Mesendoderm (in vitro differentiated cells): Measurements from ENCODE around the gene PDGFA.

Experiments
- DNase-seq: peaks from one replicate; pipeline ENCODE4 v3.0.0; 2013
- H2AK5ac ChIP-seq: 2 replicates; pipeline ENCODE4 v1.6.1; 2013; ENCODE audit warnings: low read length, inconsistent platforms
- H2BK120ac ChIP-seq: 2 replicates; pipeline ENCODE4 v1.6.1; 2013; ENCODE audit warnings: low read depth, mild to moderate bottlenecking, low read length, moderate library complexity, mixed read lengths
- H2BK15ac ChIP-seq: replicated peaks from 2 replicates; pipeline ENCODE4 v1.6.1; 2013; ENCODE audit warnings: low read depth, mild to moderate bottlenecking, moderate library complexity
- H2BK5ac ChIP-seq: 2 replicates; pipeline ENCODE4 v1.6.1; 2013; ENCODE audit warnings: low read length, inconsistent platforms
- H3K18ac ChIP-seq: 2 replicates; pipeline ENCODE4 v1.6.1; 2013; ENCODE audit warnings: mild to moderate bottlenecking, low read length, mixed read lengths
- H3K23ac ChIP-seq: one replicate; pipeline ENCODE4 v1.6.1; 2013; ENCODE audit warnings: low read length
- H3K27ac ChIP-seq: 2 replicates; pipeline ENCODE4 v1.5.1; 2013; ENCODE audit warnings: low read depth, mild to moderate bottlenecking, inconsistent platforms, low read length, moderate library complexity
- H3K27me3 ChIP-seq: 2 replicates; pipeline ENCODE4 v1.6.1; 2013; ENCODE audit warnings: low read length, control low read depth, mild to moderate bottlenecking, inconsistent platforms; ENCODE audit not compliant: insufficient read depth, poor library complexity
- H3K36me3 ChIP-seq: 2 replicates; pipeline ENCODE4 v1.6.1; 2013; ENCODE audit warnings: low read length, inconsistent platforms; ENCODE audit not compliant: control insufficient read depth, insufficient read depth
- H3K4ac ChIP-seq: one replicate; pipeline ENCODE4 v1.6.1; 2013; ENCODE audit warnings: low read depth, mild to moderate bottlenecking, low read length, moderate library complexity
- H3K4me1 ChIP-seq: 2 replicates; pipeline ENCODE4 v1.6.1; 2013; ENCODE audit warnings: low read depth, low read length, inconsistent platforms; ENCODE audit not compliant: control insufficient read depth
- H3K4me2 ChIP-seq: 2 replicates; pipeline ENCODE4 v1.6.1; 2013; ENCODE audit warnings: low read length
- H3K4me3 ChIP-seq: 2 replicates; pipeline ENCODE4 v1.5.1; 2013; ENCODE audit warnings: mild to moderate bottlenecking, low read length
- H3K56ac ChIP-seq: one replicate; pipeline ENCODE4 v1.6.1; 2013; ENCODE audit warnings: low read length
- H3K79me1 ChIP-seq: 2 replicates; pipeline ENCODE4 v1.6.1; 2013; ENCODE audit warnings: low read length, inconsistent platforms
- H3K79me2 ChIP-seq: 2 replicates; pipeline ENCODE4 v1.6.1; 2013; ENCODE audit warnings: mild to moderate bottlenecking, low read length; ENCODE audit not compliant: control insufficient read depth, insufficient read depth
- H3K9ac ChIP-seq: 2 replicates; pipeline ENCODE4 v1.6.1; 2013; ENCODE audit warnings: low read length, inconsistent platforms
- H4K5ac ChIP-seq: one replicate; pipeline ENCODE4 v1.6.1; 2013; ENCODE audit warnings: low read length
- H4K8ac ChIP-seq: one replicate; pipeline ENCODE4 v1.6.1; 2013; ENCODE audit warnings: low read depth, mild to moderate bottlenecking, control low read depth, low read length, moderate library complexity
- WGBS: extraction: QIAGEN DNeasy Blood & Tissue Kit; methylation state at CpG from one replicate; pipeline ENCODE4 v1.1.7; 2013; ENCODE audit warnings: low lambda C conversion rate, missing lambda C conversion rate; ENCODE audit not compliant: insufficient coverage; ENCODE audit errors: extremely low coverage; 5-methylcytosine and 5-hydroxymethylcytosine counted together

Gene PDGFA

GRCh38 chr7:471866-472639, 47.6 kb downstream of the PDGFA start:
- WGBS = no CpG with 5 or more reads among the region's 26 CpGs
- no peak overlapping the region for H4K8ac ChIP-seq
- H3K23ac ChIP-seq = no peak overlapping the region
- peak overlapping the region; percentile 15 for H3K56ac ChIP-seq
- no peaks in the 10 kb centered on the region for H3K4me1 ChIP-seq
- no peaks in the 10 kb centered on the region for H3K36me3 ChIP-seq
- peak; percentile 44 for DNase-seq
- H3K79me1 ChIP-seq = no peaks in the 10 kb centered on the region
- no peak overlapping the region for H3K27ac ChIP-seq
- no peaks in the 10 kb centered on the region for H3K79me2 ChIP-seq
- H3K27me3 ChIP-seq = no peaks in the 10 kb centered on the region
- H2BK5ac ChIP-seq = no peak overlapping the region
- H2BK120ac ChIP-seq = no peak overlapping the region
- no peak overlapping the region for H3K4ac ChIP-seq
- no peak overlapping the region for H2BK15ac ChIP-seq
- no peak overlapping the region for H4K5ac ChIP-seq
- H3K18ac ChIP-seq = no peak overlapping the region
- H3K4me2 ChIP-seq = no peak overlapping the region
- no peak overlapping the region for H2AK5ac ChIP-seq
- H3K9ac ChIP-seq = no peak overlapping the region
- no peak overlapping the region for H3K4me3 ChIP-seq

DNA sequence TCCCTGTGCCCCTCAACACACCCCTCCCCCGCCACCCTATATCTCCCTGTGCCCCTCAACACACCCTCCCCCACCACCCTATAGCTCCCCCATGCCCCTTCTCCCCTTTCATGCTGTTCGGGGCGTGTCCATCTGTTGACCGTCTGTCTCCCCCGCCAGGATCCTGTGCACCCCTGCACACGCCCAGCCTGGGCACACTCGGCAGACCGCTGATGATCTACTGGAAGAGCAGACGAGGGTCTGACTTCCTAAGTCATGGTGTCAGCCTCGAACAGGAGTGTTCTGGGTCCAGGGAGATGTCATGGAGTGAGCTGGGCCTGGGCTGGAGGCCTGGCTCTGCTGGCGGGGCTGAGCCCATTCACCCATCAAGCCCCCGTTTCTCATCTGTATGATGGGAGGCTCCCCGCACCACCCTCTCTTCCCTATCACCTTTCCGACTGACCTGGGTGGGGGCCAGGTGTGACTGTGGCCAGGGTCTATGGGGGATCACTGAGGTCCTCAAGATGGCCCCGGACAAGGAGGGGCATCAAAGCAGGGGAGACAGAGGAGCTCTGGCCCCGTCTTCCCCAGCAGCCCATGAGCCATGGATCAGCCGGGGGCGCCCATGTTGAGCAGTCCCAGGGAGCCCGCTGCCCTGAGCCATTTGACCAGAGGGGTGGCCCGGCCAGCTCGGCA, 48.3 kb downstream of the PDGFA start:
- DNase-seq = no peak
- Histone ChIP-seq H2BK5ac (no peak overlapping the region), H4K5ac (no peak overlapping the region), H3K4me3 (no peak overlapping the region), H3K4me2 (no peak overlapping the region), H2AK5ac (no peak overlapping the region), H3K18ac (no peak overlapping the region), H3K9ac (no peak overlapping the region), H3K79me2 (no peaks in the 10 kb centered on the region), H3K27me3 (no peaks in the 10 kb centered on the region), H2BK120ac (no peak overlapping the region), H3K56ac (peak overlapping the region; percentile 7), H4K8ac (no peak overlapping the region), H3K4me1 (no peaks in the 10 kb centered on the region), H3K36me3 (no peaks in the 10 kb centered on the region), H3K27ac (no peak overlapping the region), H3K23ac (no peak overlapping the region), H2BK15ac (no peak overlapping the region), H3K79me1 (no peaks in the 10 kb centered on the region), H3K4ac (no peak overlapping the region)
- no CpG with 5 or more reads among the region's 21 CpGs for WGBS

- no peak overlapping the region for H3K56ac ChIP-seq
- no peak overlapping the region for H4K5ac ChIP-seq
- no peak overlapping the region for H3K4ac ChIP-seq
- no peaks in the 10 kb centered on the region for H3K79me2 ChIP-seq
- H3K18ac ChIP-seq = no peak overlapping the region
- no peaks in the 10 kb centered on the region for H3K79me1 ChIP-seq
- no peaks in the 10 kb centered on the region for H3K27me3 ChIP-seq
- no peaks in the 10 kb centered on the region for H3K4me1 ChIP-seq
- no peak overlapping the region for H2BK15ac ChIP-seq
- H2BK120ac ChIP-seq = no peak overlapping the region
- H3K36me3 ChIP-seq = no peaks in the 10 kb centered on the region
- DNase-seq = no peak
- H3K27ac ChIP-seq = no peak overlapping the region
- no peak overlapping the region for H3K23ac ChIP-seq
- H2BK5ac ChIP-seq = no peak overlapping the region
- no peak overlapping the region for H3K4me3 ChIP-seq
- H2AK5ac ChIP-seq = no peak overlapping the region
- H4K8ac ChIP-seq = no peak overlapping the region
- H3K9ac ChIP-seq = no peak overlapping the region
- WGBS = no CpG with 5 or more reads among the region's 17 CpGs
- no peak overlapping the region for H3K4me2 ChIP-seq
Observed at GRCh38 chr7:469563-469961, 50.1 kb downstream of the PDGFA start.

- no peak for DNase-seq
- H2AK5ac ChIP-seq = no peak overlapping the region
- H3K79me2 ChIP-seq = no peaks in the 10 kb centered on the region
- no peak overlapping the region for H4K8ac ChIP-seq
- H3K23ac ChIP-seq = no peak overlapping the region
- no CpG with 5 or more reads among the region's 16 CpGs for WGBS
- H4K5ac ChIP-seq = no peak overlapping the region
- no peak overlapping the region for H3K27ac ChIP-seq
- no peaks in the 10 kb centered on the region for H3K4me1 ChIP-seq
- H3K56ac ChIP-seq = no peak overlapping the region
- no peak overlapping the region for H3K4me2 ChIP-seq
- H2BK15ac ChIP-seq = no peak overlapping the region
- H3K79me1 ChIP-seq = no peaks in the 10 kb centered on the region
- H3K9ac ChIP-seq = no peak overlapping the region
- H3K27me3 ChIP-seq = no peaks in the 10 kb centered on the region
- H3K18ac ChIP-seq = no peak overlapping the region
- no peak overlapping the region for H3K4ac ChIP-seq
- H2BK5ac ChIP-seq = no peak overlapping the region
- H3K36me3 ChIP-seq = no peaks in the 10 kb centered on the region
- no peak overlapping the region for H2BK120ac ChIP-seq
- no peak overlapping the region for H3K4me3 ChIP-seq
Observed at GRCh38 chr7:468681-469562, 50.7 kb downstream of the PDGFA start.

DNA sequence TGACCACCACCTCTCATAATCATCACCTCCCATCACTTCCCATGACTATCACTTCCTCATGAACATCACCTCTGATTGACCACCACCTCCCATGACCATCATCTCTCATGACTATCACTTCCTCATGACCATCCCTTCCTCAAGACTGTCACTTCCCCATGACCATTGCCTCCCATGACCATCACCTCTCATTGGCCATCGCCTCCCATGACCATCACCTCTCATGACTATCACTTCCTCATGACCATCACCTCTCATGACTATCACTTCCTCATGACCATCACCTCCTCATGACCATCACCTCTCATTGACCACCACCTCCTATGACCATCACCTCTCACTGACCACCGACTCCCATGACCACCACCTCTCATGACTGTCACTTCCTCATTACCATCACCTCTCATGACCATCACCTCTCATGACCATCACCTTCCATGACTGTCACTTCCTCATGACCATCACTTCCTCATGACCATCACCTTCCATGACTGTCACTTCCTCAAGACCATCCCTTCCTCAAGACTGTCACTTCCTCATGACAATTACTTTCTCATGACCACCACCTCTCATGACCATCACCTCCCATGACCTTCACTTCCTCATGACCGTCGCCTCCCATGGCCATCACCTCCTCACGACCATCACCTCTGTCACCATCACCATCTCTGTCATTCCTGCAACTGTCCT, 51.6 kb downstream of the PDGFA start:
- Histone ChIP-seq H3K27ac (no peak overlapping the region), H3K56ac (no peak overlapping the region), H2BK15ac (no peak overlapping the region), H3K27me3 (no peaks in the 10 kb centered on the region), H2AK5ac (no peak overlapping the region), H4K8ac (no peak overlapping the region), H3K36me3 (no peaks in the 10 kb centered on the region), H3K79me2 (no peaks in the 10 kb centered on the region), H2BK5ac (no peak overlapping the region), H3K4me3 (no peak overlapping the region), H3K4me1 (no peaks in the 10 kb centered on the region), H3K4me2 (no peak overlapping the region), H3K18ac (no peak overlapping the region), H4K5ac (no peak overlapping the region), H2BK120ac (no peak overlapping the region), H3K4ac (no peak overlapping the region), H3K79me1 (no peaks in the 10 kb centered on the region), H3K9ac (no peak overlapping the region), H3K23ac (no peak overlapping the region)
- no peak for DNase-seq
- WGBS = no CpG with 5 or more reads among the region's 5 CpGs
